ENCODE results near the gene ZNF410. TPM values are rescaled to one million over a fixed set of nuclear protein-coding genes. Genes with fewer than 3 reads are reported as not detected.

Gene ZNF410
- total and polyA plus RNA-seq, 2 of the 8 experiments (the other 6 are each of a cell fraction or from before 2014, with no cell fraction given), result 11.2 to 18.9 TPM

- Histone ChIP-seq H4K8ac (ENCODE audit: extremely low read depth, insufficient read depth, low read length) (no peak overlapping the region), H3K9me3 (ENCODE audit: insufficient read depth in 2 of 2, low read depth in 1 of 2, low read length in 1 of 2) (no peaks in the 10 kb centered on the region), H2BK12ac (ENCODE audit: low read depth, low read length) (no peak overlapping the region), H2BK5ac (ENCODE audit: low read depth, low read length) (no peak overlapping the region), H3K36me3 (ENCODE audit: control insufficient read depth in 2 of 4, insufficient read depth in 4 of 4, low read length in 3 of 4) (no peaks in the 10 kb centered on the region), H3K9ac (replicated peaks in 1 of 4; ENCODE audit: extremely low read depth in 1 of 4, low read depth in 3 of 4, low read length in 3 of 4) (no peak overlapping the region), H3K27ac (ENCODE audit: low read depth, low read length) (no peak overlapping the region), H2AFZ (ENCODE audit: low read length) (no peak overlapping the region), H2BK20ac (ENCODE audit: low read length) (no peak overlapping the region), H4K91ac (replicated peaks; ENCODE audit: insufficient read length, low read length) (no peak overlapping the region), H3K18ac (ENCODE audit: extremely low read depth, low read length) (no peak overlapping the region), H3K79me1 (ENCODE audit: low read depth, low read length) (no peaks in the 10 kb centered on the region), H3K23ac (ENCODE audit: insufficient read length) (no peak overlapping the region), H3K23me2 (ENCODE audit: low read depth, low read length) (no peaks in the 10 kb centered on the region), H4K20me1 (replicated peaks in 1 of 2; ENCODE audit: control insufficient read depth in 1 of 2, insufficient read depth in 2 of 2, low read length in 2 of 2) (peaks cover 0 to 1% of the 10 kb centered on the region in 2 experiments), H2BK15ac (ENCODE audit: low read length) (no peak overlapping the region), H3K4me2 (ENCODE audit: insufficient read depth in 1 of 2, low read depth in 2 of 2, low read length in 2 of 2) (no peak overlapping the region), H3K4me1 (replicated peaks in 1 of 4; ENCODE audit: control insufficient read depth in 3 of 4, insufficient read depth in 4 of 4, low read length in 3 of 4) (peaks cover 0 to under 1% (median 0%) of the 10 kb centered on the region in 4 experiments; a peak in 1 of 7 replicates), H4K5ac (ENCODE audit: insufficient read length, low read depth, low read length) (no peak overlapping the region), H2AK5ac (ENCODE audit: low read depth, low read length) (no peak overlapping the region), H3K27me3 (replicated peaks in 1 of 4; ENCODE audit: control insufficient read depth in 3 of 4, extremely low read depth in 1 of 4, insufficient read depth in 3 of 4, low read length in 3 of 4) (no peaks in the 10 kb centered on the region), H3K56ac (replicated peaks; ENCODE audit: insufficient read length, low read depth, low read length) (no peak overlapping the region), H3K14ac (ENCODE audit: insufficient read length) (no peak overlapping the region), H2BK120ac (replicated peaks; ENCODE audit: low read depth, low read length) (no peak overlapping the region), H3K79me2 (ENCODE audit: control insufficient read depth in 1 of 2, insufficient read depth in 2 of 2, low read length in 2 of 2) (no peaks in the 10 kb centered on the region), H3K4ac (replicated peaks; ENCODE audit: insufficient read length, low read depth, low read length) (no peak overlapping the region), H3K4me3 (ENCODE audit: extremely low read depth in 1 of 4, insufficient read depth in 2 of 4, low read depth in 3 of 4, low read length in 4 of 4) (no peak overlapping the region)
- POLR2A ChIA-PET (ENCODE audit: partially characterized antibody), result no interaction called here
- 91% methylated on average over 4 of the region's 4 CpGs; no CpG with 5 or more reads in 1 of the 2 experiments for WGBS, 2 experiments (ENCODE audit: extremely low coverage in 1 of 2, insufficient coverage in 1 of 2, insufficient read length in 1 of 2, insufficient replicate concordance in 2 of 2, low coverage in 1 of 2, low lambda C conversion rate in 2 of 2, missing lambda C conversion rate in 1 of 2)
- DNase-seq (ENCODE audit: low read depth in 1 of 2, low spot score in 2 of 2) (no peak), FAIRE-seq (no peak)
- TF ChIP-seq SP4 (IDR thresholded peaks at IDR 0.05; ENCODE audit: low read length) (no peak), NRF1 (IDR thresholded peaks at IDR 0.05; ENCODE audit: low read depth, low read length) (no peak), EGR1 (IDR thresholded peaks at IDR 0.05; ENCODE audit: borderline replicate concordance, low read depth, low read length) (no peak), KDM4A (IDR thresholded peaks at IDR 0.05; ENCODE audit: low read depth, low read length, severe bottlenecking) (no peak), SIRT6 (IDR thresholded peaks at IDR 0.05; ENCODE audit: low read length) (no peak), ATF2 (IDR thresholded peaks at IDR 0.05; ENCODE audit: low read length) (no peak), GTF2F1 (IDR thresholded peaks at IDR 0.05; ENCODE audit: borderline replicate concordance, low read depth, low read length) (no peak)
- CTCF ChIA-PET (ENCODE audit: partially characterized antibody), result interaction anchor here (0.7 kb wide), 1 partner anchor 17 kb away, joined by 3 read pairs; no protein-coding TSS in a partner anchor
Observed at GRCh38 chr14:73977896-73978295, 91.2 kb downstream of the ZNF410 start.

Measured in H1 (cell line).